Measurements from ENCODE around the gene ADCY6. TPM values are rescaled to one million over a fixed set of nuclear protein-coding genes. Genes with fewer than 3 reads are reported as not detected.
A peak's percentile ranks its signal among the peaks of the same experiment; 100 is the strongest.

ADCY6 gene
- total RNA-seq, 2 experiments from 2014 or later = not detected

DNA sequence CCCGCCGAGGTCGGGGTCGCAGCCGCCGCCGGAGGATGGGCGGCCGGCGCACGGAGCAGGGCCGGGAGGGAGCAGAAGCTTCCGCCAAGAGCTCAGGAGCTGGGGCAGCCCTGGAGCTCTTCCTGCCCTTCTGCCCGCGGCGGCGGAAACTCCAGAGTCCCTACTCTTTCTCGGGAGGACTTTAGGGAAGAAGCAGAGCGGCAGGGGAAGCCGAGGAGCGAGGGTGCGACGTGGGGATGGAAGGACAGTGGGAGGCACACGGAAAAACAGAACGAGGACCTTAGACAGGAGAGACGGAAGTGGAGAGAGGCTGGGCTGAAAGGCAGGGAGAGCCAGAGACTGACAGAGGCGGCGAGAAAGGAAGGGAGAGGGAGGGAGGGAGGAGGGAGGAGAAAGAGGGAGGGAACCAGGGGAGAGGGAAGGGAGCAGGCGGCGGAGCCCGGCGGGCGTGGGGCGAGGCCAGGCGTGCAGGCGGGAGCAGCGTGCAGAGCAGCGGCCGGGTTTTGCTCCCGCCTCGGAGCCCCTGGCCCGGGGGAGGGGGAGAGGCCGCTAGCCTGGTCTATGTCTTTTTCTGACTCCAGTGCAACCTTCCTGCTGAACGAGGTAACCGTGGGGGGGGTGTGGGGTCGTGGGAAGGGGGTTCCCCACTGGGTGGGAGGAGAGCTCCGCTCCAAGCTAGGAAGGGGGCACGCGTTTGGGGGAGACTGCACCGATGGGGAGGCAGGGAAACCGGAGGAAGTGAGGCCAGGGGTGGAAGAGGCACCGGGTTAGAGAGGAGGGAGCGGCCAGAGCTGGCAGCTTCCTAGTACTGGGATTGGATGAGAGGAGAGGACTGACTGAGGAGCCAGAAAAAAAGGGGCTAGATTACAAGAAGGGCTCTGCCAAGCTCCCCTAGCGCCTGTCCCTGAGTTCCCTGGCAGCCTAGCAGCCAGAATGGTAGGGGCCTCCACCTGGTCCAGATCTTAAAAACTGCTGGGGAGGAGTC, 26.5 kb upstream of the ADCY6 start:
- TF ChIP-seq EZH2phosphoT487 (IDR thresholded peaks at IDR 0.05; ENCODE audit: borderline replicate concordance, low read depth, low read length) = no peak
- TF ChIP-seq, protein P1, sequence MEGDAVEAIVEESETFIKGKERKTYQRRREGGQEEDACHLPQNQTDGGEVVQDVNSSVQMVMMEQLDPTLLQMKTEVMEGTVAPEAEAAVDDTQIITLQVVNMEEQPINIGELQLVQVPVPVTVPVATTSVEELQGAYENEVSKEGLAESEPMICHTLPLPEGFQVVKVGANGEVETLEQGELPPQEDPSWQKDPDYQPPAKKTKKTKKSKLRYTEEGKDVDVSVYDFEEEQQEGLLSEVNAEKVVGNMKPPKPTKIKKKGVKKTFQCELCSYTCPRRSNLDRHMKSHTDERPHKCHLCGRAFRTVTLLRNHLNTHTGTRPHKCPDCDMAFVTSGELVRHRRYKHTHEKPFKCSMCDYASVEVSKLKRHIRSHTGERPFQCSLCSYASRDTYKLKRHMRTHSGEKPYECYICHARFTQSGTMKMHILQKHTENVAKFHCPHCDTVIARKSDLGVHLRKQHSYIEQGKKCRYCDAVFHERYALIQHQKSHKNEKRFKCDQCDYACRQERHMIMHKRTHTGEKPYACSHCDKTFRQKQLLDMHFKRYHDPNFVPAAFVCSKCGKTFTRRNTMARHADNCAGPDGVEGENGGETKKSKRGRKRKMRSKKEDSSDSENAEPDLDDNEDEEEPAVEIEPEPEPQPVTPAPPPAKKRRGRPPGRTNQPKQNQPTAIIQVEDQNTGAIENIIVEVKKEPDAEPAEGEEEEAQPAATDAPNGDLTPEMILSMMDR (conservative IDR thresholded peaks at IDR 0.05; ENCODE audit: low read length) = no peak
- peak overlapping the region; percentile 72 for H3K4me3 ChIP-seq (ENCODE audit: low read depth, low read length, poor library complexity, severe bottlenecking)
- no peaks in the 10 kb centered on the region for H3K79me2 ChIP-seq (ENCODE audit: insufficient read depth, low read depth, low read length)
- intact Hi-C loops (cut with micrococcal nuclease; ENCODE audit: unreplicated experiment) = loop anchor here (2.0 kb wide), 1 partner anchor 37 kb away; the partner anchor contains the start of gene DDX23
- H3K9me2 ChIP-seq (ENCODE audit: insufficient read depth, low read length) = no peaks in the 10 kb centered on the region
- ChIA-PET POLR2A (interaction anchor here (0.6 to 1.6 kb wide), 7 partner anchors 37 to 375 kb away, joined by 3 to 9 read pairs (median 3); partner anchors contain the start of genes CCNT1, DDX23 and RND1), CTCF (ENCODE audit: unreplicated experiment) (interaction anchor here (0.6 to 2.1 kb wide), 8 partner anchors 9 to 181 kb away, joined by 3 to 6 read pairs (median 4); no protein-coding TSS in a partner anchor)
- H4K20me1 ChIP-seq (ENCODE audit: insufficient read depth, low read length) = no peaks in the 10 kb centered on the region
- H3K9me3 ChIP-seq (ENCODE audit: low read length) = no peaks in the 10 kb centered on the region
- H3K27ac ChIP-seq (ENCODE audit: low read depth, low read length, poor library complexity, severe bottlenecking) = peak overlapping the region; percentile 60
- peak overlapping the region; percentile 78 for H3K4me2 ChIP-seq (ENCODE audit: low read length)
- BruUV-seq (replicated peaks) = no TSS peak
- DNase-seq (ENCODE audit: low spot score) = peak; percentile 53
- peaks cover 27% of the 10 kb centered on the region for H3K4me1 ChIP-seq (ENCODE audit: insufficient read depth, low read length, poor library complexity, severe bottlenecking)
- H2AFZ ChIP-seq (ENCODE audit: low read length) = peak overlapping the region; percentile 82
- H3K36me3 ChIP-seq (ENCODE audit: insufficient read depth, low read length) = no peaks in the 10 kb centered on the region

DNA sequence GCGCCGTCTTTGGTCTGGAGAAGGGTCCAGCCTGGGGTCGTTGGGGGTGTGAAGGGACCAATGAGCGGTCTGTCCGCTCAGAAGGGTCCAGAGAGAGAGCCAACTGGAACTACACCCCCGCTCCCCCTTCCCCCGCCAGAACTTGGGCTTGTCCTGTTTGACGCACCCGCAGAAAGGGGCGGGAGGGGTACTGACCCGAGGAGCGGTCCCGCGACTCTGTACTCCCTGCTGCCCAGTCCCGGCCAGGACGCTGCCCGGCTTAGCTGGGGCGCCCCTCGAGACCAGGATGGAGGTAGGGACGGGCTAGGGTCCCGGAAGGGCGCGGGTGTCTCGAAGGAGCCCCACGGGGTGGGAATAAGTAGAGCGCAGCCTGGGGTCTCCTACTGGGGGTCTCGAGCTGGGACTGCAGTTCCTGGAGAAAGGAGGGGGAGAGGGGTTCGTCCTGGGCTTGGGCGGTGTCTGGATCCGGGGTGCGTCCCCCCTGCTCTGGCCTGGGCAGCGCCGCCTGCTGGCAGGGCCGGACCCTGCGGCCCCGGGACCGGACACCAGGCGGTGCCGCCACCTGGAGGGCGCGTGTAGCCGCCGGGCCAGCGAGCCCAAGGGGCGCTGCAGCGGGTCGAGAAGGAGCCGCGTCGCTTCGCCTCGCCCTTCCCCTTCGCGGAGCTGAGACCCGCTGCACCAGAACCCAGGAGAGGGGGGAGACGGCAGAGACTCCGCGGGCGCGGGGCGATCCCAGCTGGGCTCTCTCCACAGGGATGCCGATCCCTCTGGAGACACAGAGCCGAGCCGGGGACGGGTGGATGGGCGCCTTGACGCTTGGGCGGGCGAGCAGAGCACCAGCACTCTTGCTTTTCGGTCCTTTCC, 25.6 kb upstream of the ADCY6 start:
- intact Hi-C loops (cut with micrococcal nuclease; ENCODE audit: unreplicated experiment) = loop anchor here (1.0 to 2.0 kb wide), 2 partner anchors 38 to 98 kb away; partner anchors contain the start of genes CCNT1 and DDX23

More for the DNA sequence above, 25.6 kb upstream of the ADCY6 start:
- no peaks in the 10 kb centered on the region for H3K79me2 ChIP-seq (ENCODE audit: insufficient read depth, low read depth, low read length)
- CTCF ChIA-PET (ENCODE audit: unreplicated experiment) = interaction anchor here (0.6 to 2.1 kb wide), 7 partner anchors 10 to 182 kb away, joined by 3 to 6 read pairs (median 5); no protein-coding TSS in a partner anchor
- H3K4me3 ChIP-seq (ENCODE audit: low read depth, low read length, poor library complexity, severe bottlenecking) = peak overlapping the region; percentile 72
- DNase-seq (ENCODE audit: low spot score) = peak; percentile 90
- TF ChIP-seq, protein P1 (conservative IDR thresholded peaks at IDR 0.05; ENCODE audit: low read length) = peak; percentile 98
- no peak for TF ChIP-seq EZH2phosphoT487 (IDR thresholded peaks at IDR 0.05; ENCODE audit: borderline replicate concordance, low read depth, low read length)
- H3K4me2 ChIP-seq (ENCODE audit: low read length) = peak overlapping the region; percentile 78
- H3K27ac ChIP-seq (ENCODE audit: low read depth, low read length, poor library complexity, severe bottlenecking) = peak overlapping the region; percentile 60
- no peaks in the 10 kb centered on the region for H3K36me3 ChIP-seq (ENCODE audit: insufficient read depth, low read length)
- no peaks in the 10 kb centered on the region for H4K20me1 ChIP-seq (ENCODE audit: insufficient read depth, low read length)
- no peaks in the 10 kb centered on the region for H3K9me3 ChIP-seq (ENCODE audit: low read length)
- POLR2A ChIA-PET = interaction anchor here (0.6 to 1.6 kb wide), 7 partner anchors 38 to 317 kb away, joined by 3 to 9 read pairs (median 3); partner anchors contain the start of genes DDX23 and RND1
- no peaks in the 10 kb centered on the region for H3K9me2 ChIP-seq (ENCODE audit: insufficient read depth, low read length)
- peak overlapping the region; percentile 82 for H2AFZ ChIP-seq (ENCODE audit: low read length)
- peaks cover 27% of the 10 kb centered on the region for H3K4me1 ChIP-seq (ENCODE audit: insufficient read depth, low read length, poor library complexity, severe bottlenecking)
- BruUV-seq (replicated peaks) = no TSS peak
